ENCODE results near the gene GIT2.

DNA sequence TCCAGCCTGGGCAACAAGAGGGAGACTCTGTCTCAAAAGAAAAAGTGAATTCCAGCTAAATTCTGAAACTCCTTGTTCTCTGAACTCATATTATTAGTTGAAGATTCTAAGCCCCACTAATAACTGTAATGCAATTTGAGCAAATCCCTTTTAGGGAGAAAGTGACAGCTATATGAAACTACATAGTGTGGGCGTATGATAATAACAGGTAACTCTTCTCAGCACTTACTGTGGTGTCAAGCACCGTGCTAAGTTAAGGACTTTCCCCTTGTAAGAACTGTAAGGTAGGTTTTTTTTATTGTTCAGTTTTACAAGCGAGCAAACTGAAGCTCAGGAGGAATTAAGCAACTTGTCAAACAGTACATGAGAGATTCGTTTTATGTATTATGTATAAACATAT is 8.4 kb upstream of the GIT2 start:
- TF ChIP-seq, protein P1, sequence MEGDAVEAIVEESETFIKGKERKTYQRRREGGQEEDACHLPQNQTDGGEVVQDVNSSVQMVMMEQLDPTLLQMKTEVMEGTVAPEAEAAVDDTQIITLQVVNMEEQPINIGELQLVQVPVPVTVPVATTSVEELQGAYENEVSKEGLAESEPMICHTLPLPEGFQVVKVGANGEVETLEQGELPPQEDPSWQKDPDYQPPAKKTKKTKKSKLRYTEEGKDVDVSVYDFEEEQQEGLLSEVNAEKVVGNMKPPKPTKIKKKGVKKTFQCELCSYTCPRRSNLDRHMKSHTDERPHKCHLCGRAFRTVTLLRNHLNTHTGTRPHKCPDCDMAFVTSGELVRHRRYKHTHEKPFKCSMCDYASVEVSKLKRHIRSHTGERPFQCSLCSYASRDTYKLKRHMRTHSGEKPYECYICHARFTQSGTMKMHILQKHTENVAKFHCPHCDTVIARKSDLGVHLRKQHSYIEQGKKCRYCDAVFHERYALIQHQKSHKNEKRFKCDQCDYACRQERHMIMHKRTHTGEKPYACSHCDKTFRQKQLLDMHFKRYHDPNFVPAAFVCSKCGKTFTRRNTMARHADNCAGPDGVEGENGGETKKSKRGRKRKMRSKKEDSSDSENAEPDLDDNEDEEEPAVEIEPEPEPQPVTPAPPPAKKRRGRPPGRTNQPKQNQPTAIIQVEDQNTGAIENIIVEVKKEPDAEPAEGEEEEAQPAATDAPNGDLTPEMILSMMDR (IDR thresholded peaks at IDR 0.05): no peak
- TF ChIP-seq POLR2A (IDR thresholded peaks at IDR 0.05): no peak
- no peak for TF ChIP-seq POLR2AphosphoS5 (IDR thresholded peaks at IDR 0.05; ENCODE audit: insufficient read depth in 1 of 2, low read depth in 1 of 2)
